BE2C (cell line): ENCODE data around the gene ROBO1.

Experiments used
- DNase-seq: peaks from one replicate; pipeline ENCODE4 v3.0.0-alpha.2; 2020
- H3K27me3 ChIP-seq: fragments of 250-450 bp; sonication (Bioruptor Pico); 2 replicates; pipeline ENCODE4 v1.5.1; 2020; ENCODE audit warnings: mild to moderate bottlenecking
- H3K36me3 ChIP-seq: fragments of 250-450 bp; sonication (Bioruptor Pico); 2 replicates; pipeline ENCODE4 v1.5.1; 2020; ENCODE audit warnings: mild to moderate bottlenecking
- H3K4me1 ChIP-seq: fragments of 250-450 bp; sonication (Bioruptor Pico); 2 replicates; pipeline ENCODE4 v1.5.1; 2020
- H3K4me3 ChIP-seq: 2 replicates; pipeline ENCODE4 v1.5.1; 2011; ENCODE audit warnings: low read depth, low read length
- H3K9me3 ChIP-seq: fragments of 250-450 bp; sonication (Bioruptor Pico); 2 replicates; pipeline ENCODE4 v1.5.1; 2020
- CTCF ChIP-seq: IDR thresholded peaks from 2 replicates; pipeline ENCODE4 v1.5.1; 2012; ENCODE audit warnings: mild to moderate bottlenecking, low read depth, low read length

ROBO1 gene

GRCh38 chr3:79367066-79367465 is 400.7 kb downstream of the ROBO1 start:
- Histone ChIP-seq H3K27me3 (no peaks in the 10 kb centered on the region), H3K9me3 (no peaks in the 10 kb centered on the region), H3K4me1 (no peaks in the 10 kb centered on the region), H3K4me3 (no peak overlapping the region), H3K36me3 (no peaks in the 10 kb centered on the region)
- TF ChIP-seq CTCF = no peak
- DNase-seq = no peak

GRCh38 chr3:79366414-79366813 is 401.4 kb downstream of the ROBO1 start:
- Histone ChIP-seq H3K36me3 (no peaks in the 10 kb centered on the region), H3K4me3 (no peak overlapping the region), H3K9me3 (no peaks in the 10 kb centered on the region), H3K27me3 (no peaks in the 10 kb centered on the region), H3K4me1 (no peaks in the 10 kb centered on the region)
- TF ChIP-seq CTCF = no peak
- DNase-seq = no peak

GRCh38 chr3:79364784-79365183 is 403.0 kb downstream of the ROBO1 start:
- Histone ChIP-seq H3K4me3 (no peak overlapping the region), H3K9me3 (no peaks in the 10 kb centered on the region), H3K27me3 (no peaks in the 10 kb centered on the region), H3K4me1 (no peaks in the 10 kb centered on the region; the same call in 1 of the 2 replicates), H3K36me3 (no peaks in the 10 kb centered on the region)
- no peak for TF ChIP-seq CTCF
- DNase-seq = no peak

- H3K27me3 ChIP-seq = no peaks in the 10 kb centered on the region
- H3K9me3 ChIP-seq = no peaks in the 10 kb centered on the region
- no peak for TF ChIP-seq CTCF
- H3K36me3 ChIP-seq = no peaks in the 10 kb centered on the region
- H3K4me3 ChIP-seq = no peak overlapping the region
- no peak for DNase-seq
- peaks cover 4% of the 10 kb centered on the region for H3K4me1 ChIP-seq
Observed at GRCh38 chr3:79362571-79363270, 405.1 kb downstream of the ROBO1 start.

GRCh38 chr3:79361748-79362378 is 405.9 kb downstream of the ROBO1 start:
- H3K4me3 ChIP-seq = no peak overlapping the region
- DNase-seq = peak; percentile 8
- TF ChIP-seq CTCF = peak; percentile 85
- no peaks in the 10 kb centered on the region for H3K9me3 ChIP-seq
- no peaks in the 10 kb centered on the region for H3K36me3 ChIP-seq
- H3K4me1 ChIP-seq = peaks cover 4% of the 10 kb centered on the region
- H3K27me3 ChIP-seq = no peaks in the 10 kb centered on the region

GRCh38 chr3:79358327-79358726 is 409.5 kb downstream of the ROBO1 start:
- no peak for DNase-seq
- Histone ChIP-seq H3K27me3 (no peaks in the 10 kb centered on the region), H3K4me1 (peaks cover 4% of the 10 kb centered on the region), H3K4me3 (no peak overlapping the region), H3K36me3 (no peaks in the 10 kb centered on the region), H3K9me3 (no peaks in the 10 kb centered on the region)
- TF ChIP-seq CTCF = no peak
